PFSK-1 (cell line): ENCODE results near the gene SERPINA9.

Experiments used
- FOXP2 ChIP-seq: optimal IDR thresholded peaks from 2 replicates; pipeline ENCODE3; 2011; ENCODE audit warnings: borderline replicate concordance, control low read depth, inconsistent platforms; ENCODE audit not compliant: insufficient read depth; ENCODE audit errors: extremely low read length, extremely low read depth
- POLR2AphosphoS5 ChIP-seq: IDR thresholded peaks from 2 replicates; pipeline ENCODE4 v1.6.1; 2012; ENCODE audit warnings: low read depth, mild to moderate bottlenecking, control low read depth, low read length, moderate library complexity
- SIN3A ChIP-seq: IDR thresholded peaks from 2 replicates; pipeline ENCODE4 v1.6.1; 2012; ENCODE audit warnings: mild to moderate bottlenecking, low read length, moderate library complexity, borderline replicate concordance; ENCODE audit not compliant: insufficient read depth
- TAF1 ChIP-seq: IDR thresholded peaks from 2 replicates; pipeline ENCODE4 v1.6.1; 2012; ENCODE audit warnings: low read length, control low read depth, borderline replicate concordance; ENCODE audit not compliant: insufficient read depth
- TF ChIP-seq, protein P1 (sequence below), 2 experiments: IDR thresholded peaks; 2 replicates each; pipeline versions ENCODE4 v1.6.1 to v1.8.0; 2011 to 2012; ENCODE audit warnings: low read depth in 2 of 2, low read length in 2 of 2, control low read depth in 1 of 2, inconsistent platforms in 1 of 2, mild to moderate bottlenecking in 1 of 2, moderate library complexity in 1 of 2; ENCODE audit not compliant: insufficient read depth in 1 of 2

The SERPINA9 gene

DNA sequence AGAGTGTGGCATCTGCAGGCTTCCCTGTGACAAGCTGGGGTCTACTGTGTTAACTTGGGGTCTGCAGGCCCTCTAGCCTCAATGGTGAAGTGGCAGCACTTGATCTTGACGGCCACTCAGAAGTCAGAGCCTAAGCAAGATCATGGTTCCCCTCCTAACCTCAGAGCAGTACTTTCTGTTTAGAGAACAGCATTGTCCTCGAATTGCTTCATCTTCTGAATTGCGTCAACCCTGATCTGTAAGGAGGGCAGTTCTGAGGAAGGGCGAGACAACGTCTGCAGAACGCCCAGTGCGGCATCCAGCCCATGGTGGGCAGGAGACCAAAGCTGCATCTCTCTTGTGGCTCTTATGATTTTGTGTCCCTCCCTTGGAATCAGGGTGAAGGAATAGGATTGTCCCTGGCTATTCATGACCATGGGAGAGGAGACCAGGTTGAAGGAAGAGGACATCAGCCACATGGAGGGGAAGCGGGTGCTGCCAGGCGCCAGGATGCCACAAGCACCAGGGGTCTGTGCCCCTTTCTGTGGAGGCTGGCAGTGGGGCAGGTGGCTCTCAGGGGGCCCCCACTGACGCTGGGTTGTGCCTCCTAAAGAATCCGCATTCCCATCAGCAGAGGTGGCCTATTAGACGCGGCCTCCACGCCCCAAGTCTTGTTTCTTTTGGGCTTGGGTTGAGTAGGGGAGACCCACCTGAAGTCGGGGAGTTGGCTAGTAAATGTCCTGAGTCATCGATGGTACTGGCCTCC lies 2.2 kb downstream of the SERPINA9 start:
- no peak for TF ChIP-seq TAF1

DNA sequence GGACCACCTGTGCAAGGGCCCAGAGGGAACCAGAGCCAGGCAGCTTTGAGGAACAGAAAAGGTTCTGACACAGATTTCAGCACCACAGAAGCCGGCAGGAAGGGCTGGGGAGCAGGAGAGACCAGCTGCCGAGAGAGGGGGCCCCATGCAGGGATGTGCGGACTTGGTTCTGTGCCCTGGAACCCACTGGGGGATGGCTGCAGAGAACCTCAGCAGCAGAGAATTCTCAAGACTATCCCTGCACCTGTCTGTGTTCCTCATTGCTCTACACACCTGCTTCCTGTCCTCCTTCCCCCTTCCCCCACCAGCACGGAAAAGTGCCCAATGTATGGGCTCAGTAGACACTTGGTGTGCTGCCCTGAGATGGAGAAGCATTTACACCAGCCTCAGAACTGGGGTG lies 3.2 kb downstream of the SERPINA9 start:
- no peak for TF ChIP-seq SIN3A
- TF ChIP-seq FOXP2, result no peak

DNA sequence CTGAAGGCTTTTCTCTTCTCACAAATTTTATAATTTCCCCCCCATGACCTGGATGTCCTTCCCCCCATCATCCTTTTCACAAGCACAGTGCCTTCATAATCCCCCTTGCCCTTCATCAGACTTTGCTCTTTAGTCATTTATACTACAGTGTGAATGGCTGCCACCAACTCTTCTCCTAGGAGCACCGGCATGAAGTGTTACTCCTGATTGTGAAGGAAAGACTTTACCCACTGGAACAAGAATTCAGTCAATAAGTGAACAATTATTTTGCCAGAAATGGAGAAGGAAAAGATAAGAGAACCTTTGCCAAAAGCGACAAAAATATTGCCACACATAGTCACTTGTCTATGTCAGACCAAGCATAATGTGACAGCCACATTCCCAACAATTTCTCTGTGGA lies 5.0 kb downstream of the SERPINA9 start:
- TF ChIP-seq TAF1 (no peak), POLR2AphosphoS5 (no peak), SIN3A (no peak), FOXP2 (no peak)
- TF ChIP-seq, protein P1, sequence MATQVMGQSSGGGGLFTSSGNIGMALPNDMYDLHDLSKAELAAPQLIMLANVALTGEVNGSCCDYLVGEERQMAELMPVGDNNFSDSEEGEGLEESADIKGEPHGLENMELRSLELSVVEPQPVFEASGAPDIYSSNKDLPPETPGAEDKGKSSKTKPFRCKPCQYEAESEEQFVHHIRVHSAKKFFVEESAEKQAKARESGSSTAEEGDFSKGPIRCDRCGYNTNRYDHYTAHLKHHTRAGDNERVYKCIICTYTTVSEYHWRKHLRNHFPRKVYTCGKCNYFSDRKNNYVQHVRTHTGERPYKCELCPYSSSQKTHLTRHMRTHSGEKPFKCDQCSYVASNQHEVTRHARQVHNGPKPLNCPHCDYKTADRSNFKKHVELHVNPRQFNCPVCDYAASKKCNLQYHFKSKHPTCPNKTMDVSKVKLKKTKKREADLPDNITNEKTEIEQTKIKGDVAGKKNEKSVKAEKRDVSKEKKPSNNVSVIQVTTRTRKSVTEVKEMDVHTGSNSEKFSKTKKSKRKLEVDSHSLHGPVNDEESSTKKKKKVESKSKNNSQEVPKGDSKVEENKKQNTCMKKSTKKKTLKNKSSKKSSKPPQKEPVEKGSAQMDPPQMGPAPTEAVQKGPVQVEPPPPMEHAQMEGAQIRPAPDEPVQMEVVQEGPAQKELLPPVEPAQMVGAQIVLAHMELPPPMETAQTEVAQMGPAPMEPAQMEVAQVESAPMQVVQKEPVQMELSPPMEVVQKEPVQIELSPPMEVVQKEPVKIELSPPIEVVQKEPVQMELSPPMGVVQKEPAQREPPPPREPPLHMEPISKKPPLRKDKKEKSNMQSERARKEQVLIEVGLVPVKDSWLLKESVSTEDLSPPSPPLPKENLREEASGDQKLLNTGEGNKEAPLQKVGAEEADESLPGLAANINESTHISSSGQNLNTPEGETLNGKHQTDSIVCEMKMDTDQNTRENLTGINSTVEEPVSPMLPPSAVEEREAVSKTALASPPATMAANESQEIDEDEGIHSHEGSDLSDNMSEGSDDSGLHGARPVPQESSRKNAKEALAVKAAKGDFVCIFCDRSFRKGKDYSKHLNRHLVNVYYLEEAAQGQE (IDR thresholded peaks at IDR 0.05; ENCODE audit: insufficient read depth in 1 of 2, low read depth in 2 of 2, low read length in 2 of 2), result no peak

DNA sequence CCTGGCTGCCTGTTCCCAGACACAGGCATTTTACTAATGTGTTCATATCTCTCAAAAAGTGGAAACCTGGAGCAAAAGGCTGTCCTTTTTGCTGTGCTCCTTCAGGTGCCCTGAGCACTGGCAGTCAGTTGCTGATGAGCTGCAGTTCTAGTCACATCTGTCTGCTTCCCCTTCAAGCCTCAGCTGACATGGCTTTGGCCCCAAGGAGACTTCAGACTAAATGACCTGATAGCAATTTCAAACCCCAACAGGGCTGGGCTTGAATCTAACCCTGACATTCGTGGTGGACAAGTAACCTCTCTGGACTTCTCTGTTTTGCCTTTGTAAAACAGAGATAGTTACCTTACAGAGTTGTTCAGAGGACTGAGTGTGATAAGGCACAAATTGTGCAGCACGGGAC lies 5.7 kb downstream of the SERPINA9 start:
- no peak for TF ChIP-seq FOXP2
- no peak for TF ChIP-seq TAF1
- TF ChIP-seq, protein P1 (IDR thresholded peaks at IDR 0.05; ENCODE audit: insufficient read depth in 1 of 2, low read depth in 2 of 2, low read length in 2 of 2), result no peak
- TF ChIP-seq SIN3A, result no peak
- no peak for TF ChIP-seq POLR2AphosphoS5

DNA sequence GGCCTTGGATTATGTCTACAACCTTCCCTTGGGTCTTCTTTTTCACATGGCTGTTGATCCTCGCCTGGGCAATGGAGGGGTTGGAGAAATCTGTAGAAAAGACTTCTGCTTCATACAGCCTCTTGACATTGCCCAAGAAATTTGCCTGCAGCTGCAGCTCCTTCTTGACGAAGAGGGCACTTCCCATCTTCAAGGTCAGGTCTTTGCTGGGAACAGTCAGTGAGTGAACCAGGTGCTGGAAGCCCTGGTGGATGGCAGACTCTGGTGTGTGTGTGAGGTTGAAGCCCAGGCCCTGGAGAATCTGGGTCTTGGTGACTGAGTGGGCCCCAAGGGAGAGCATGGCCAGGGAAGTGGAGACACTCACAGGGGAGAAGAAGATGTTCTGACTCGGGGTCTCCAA lies 6.7 kb downstream of the SERPINA9 start:
- TF ChIP-seq TAF1, result no peak
- TF ChIP-seq POLR2AphosphoS5, result no peak
- TF ChIP-seq, protein P1 (IDR thresholded peaks at IDR 0.05; ENCODE audit: insufficient read depth in 1 of 2, low read depth in 2 of 2, low read length in 2 of 2), result no peak
- no peak for TF ChIP-seq FOXP2
- no peak for TF ChIP-seq SIN3A

DNA sequence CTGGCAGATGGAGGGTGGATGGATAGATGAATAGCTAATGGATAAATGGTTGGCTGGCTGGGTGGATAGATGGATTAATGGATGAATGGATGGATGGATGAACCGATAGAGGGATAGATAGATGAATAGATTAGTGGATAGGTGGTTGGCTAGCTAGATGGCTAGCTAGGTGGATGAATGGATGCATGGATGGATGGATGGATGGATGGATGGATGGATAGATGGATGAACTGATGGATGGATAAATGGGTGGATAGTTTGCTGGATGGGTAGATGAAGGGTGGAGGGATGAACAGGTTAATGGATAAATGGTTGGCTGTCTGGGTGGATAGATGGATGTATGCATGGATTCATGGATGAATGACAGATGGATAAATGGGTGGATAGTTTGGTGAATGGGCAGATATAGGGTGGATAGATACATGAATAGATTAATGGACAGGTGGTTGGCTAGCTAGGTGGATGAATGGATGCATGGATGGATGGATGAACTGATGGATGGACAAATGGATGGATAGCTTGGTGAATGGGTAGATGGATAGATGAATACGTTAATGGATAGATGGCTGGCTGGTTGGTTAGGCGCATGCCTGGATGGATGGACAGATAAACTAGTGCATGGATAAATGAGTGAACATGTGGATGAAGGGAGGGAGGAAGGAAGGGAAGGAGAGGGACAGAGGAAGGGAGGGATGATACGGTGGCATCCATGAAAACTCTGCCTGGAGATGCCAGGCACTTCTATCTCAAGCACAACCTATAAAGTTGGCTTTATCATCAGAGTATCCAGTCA lies 8.1 kb downstream of the SERPINA9 start:
- TF ChIP-seq FOXP2, result no peak
- TF ChIP-seq TAF1, result no peak
- TF ChIP-seq, protein P1 (IDR thresholded peaks at IDR 0.05; ENCODE audit: insufficient read depth in 1 of 2, low read depth in 2 of 2, low read length in 2 of 2), result no peak
- TF ChIP-seq POLR2AphosphoS5, result no peak
- no peak for TF ChIP-seq SIN3A
